GM08714 (cell line): Measurements from ENCODE around the gene DGLUCY.
"Not testable (repeated sequence)": the region's sequence is repeated elsewhere in the genome, so short reads cannot be mapped to it uniquely, and the experiment has no call there.

Source experiments
- H3K4me3 ChIP-seq: fragments of 200-500 bp; sonication (Bioruptor generic); 2 replicates; pipeline ENCODE4 v1.5.1; 2014; ENCODE audit warnings: mild to moderate bottlenecking, low read length, inconsistent platforms
- ZNF274 ChIP-seq: IDR thresholded peaks from 2 replicates; pipeline ENCODE4 v1.6.1; 2012; ENCODE audit warnings: mild to moderate bottlenecking, low read depth, low read length

DGLUCY gene

GRCh38 chr14:91159182-91159581 lies 45.3 kb downstream of the DGLUCY start:
- TF ChIP-seq ZNF274: no peak
- H3K4me3 ChIP-seq: no peak overlapping the region

DNA sequence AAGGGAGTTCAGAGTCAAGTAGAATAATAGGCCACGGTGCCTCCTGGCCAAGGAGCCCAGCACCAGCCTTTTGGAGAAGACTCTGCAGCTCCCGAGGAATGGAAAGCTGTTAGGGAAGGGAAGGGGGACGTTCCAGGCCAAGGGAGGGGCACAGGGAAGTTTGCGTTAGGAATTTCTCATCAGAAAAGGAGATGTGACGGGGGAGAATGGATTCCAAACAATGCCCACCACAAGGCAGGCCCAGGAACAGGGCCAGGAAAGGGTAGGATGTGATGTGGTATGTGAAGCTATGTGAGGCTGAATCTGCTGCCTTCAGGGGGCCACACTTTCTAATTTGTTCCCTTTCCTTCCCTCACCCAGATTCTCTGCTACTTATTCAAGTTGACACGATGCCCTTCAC lies 46.0 kb downstream of the DGLUCY start:
- TF ChIP-seq ZNF274: no peak
- no peak overlapping the region for H3K4me3 ChIP-seq

DNA sequence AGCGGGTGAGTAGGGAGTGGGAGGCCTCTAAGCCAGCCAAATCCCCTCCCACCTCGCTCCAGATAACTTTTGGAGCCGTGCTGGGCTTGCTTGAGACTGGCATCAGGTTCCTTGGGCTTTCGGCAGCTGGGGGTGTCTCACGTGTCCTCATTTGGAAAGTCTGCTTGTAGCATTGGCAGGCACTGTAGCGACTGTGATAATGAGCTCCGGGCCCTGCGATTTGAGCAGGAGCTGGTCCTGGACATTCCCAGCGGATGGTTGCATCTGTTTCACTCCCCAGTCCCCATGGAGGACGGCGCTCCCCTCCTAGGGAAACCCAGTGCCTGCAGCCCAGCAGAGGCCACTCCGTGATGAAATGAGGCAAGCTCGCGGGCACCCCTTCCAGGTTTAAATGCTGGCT lies 49.4 kb downstream of the DGLUCY start:
- TF ChIP-seq ZNF274: no peak
- H3K4me3 ChIP-seq: no peak overlapping the region

DNA sequence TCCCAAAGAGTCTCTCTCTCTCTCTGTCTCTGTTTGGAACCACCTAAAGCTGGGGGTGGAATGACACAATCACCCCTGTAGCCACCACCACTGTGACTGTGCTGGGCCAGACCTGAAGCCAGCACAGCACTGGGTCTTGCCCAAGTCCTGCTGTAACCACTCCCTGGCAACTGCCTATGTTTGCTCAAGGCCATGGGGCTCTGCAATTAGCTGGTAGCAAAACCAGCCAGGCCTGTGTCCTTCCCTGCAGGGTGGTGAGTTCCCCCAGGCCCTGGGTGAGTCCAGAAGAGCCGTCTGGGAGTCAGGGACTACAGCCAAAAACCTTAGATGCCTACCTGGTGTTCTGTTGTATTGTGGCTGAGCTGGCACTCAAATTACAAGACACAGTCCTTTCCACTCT lies 50.8 kb downstream of the DGLUCY start:
- H3K4me3 ChIP-seq: no peak overlapping the region
- TF ChIP-seq ZNF274: no peak

GRCh38 chr14:91167380-91167770 lies 53.5 kb downstream of the DGLUCY start:
- no peak overlapping the region for H3K4me3 ChIP-seq
- no peak for TF ChIP-seq ZNF274

DNA sequence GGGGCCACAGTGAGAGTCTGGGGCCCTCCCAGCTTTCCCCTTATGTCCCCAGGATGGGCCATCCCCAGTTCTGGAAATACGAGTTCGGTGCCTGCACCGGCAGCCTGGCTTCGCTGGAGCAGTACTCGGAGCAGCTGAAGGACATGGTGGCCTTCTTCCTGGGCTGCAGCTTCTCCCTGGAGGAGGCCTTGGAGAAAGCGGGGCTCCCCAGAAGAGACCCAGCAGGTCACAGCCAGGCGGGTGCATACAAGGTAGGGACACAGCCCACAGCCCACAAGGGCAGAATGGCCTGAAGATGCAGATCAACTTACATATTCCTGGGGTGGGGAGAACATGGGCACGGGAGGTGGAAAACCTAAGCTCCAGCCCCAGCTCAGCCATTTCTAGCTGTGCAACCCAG lies 56.1 kb downstream of the DGLUCY start:
- no peak for TF ChIP-seq ZNF274
- no peak overlapping the region for H3K4me3 ChIP-seq

DNA sequence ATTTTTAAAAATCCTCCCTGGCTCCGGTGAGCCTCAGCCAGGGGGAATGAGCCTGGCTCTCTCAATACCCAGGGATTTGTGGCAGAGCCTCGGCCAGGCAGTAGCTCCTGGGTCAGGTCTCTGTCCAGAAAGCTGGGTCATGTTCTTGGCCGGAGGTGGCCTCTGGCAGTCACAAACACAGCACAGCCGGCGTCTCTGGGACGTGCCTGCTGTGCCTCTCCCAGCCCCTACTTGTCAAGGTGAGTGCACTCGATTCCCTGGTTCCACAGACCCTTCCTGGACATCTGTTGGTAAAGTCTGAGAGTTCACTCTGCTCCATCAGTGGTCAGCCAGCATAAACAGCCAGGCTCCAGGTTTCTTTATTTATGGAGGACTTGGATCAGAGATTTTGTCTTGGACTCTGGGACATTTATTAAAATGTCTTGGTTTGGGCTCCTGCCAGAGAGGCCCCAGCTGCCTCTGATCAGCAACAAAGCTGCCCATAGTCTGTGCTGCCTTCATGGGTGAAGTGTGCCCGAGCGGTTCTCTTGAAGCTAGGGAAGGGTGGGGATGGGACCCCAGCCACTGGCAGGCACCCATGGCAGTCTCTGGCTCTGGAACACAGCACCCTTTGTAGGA lies 56.7 kb downstream of the DGLUCY start:
- H3K4me3 ChIP-seq: no peak overlapping the region
- TF ChIP-seq ZNF274: no peak

GRCh38 chr14:91171291-91171690 lies 57.4 kb downstream of the DGLUCY start:
- TF ChIP-seq ZNF274: no peak
- H3K4me3 ChIP-seq: no peak overlapping the region

- no peak overlapping the region for H3K4me3 ChIP-seq
- no peak for TF ChIP-seq ZNF274
Observed at GRCh38 chr14:91173221-91173670, 59.4 kb downstream of the DGLUCY start.

DNA sequence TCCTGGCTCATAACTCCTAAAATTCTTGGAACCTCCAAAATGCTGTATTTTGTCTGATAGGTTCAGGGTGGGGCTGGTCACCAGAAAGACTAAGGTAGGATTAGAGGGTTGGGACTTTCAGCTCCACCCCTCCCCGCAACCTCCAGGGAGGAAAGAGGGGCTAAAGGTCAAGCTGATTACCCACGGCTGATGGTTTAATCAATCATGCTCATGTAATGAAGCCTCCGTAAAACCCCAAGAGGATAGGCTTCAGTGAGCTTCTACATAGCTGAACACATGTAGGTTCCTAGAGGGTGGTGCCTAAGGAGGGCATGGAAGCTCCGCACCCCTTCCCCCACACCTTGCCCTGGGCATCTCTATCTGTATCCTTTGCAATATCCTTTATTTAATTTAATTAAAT lies 60.0 kb downstream of the DGLUCY start:
- no peak overlapping the region for H3K4me3 ChIP-seq
- TF ChIP-seq ZNF274: no peak

GRCh38 chr14:91175291-91176201 lies 61.7 kb downstream of the DGLUCY start:
- no peak overlapping the region for H3K4me3 ChIP-seq
- no peak for TF ChIP-seq ZNF274

DNA sequence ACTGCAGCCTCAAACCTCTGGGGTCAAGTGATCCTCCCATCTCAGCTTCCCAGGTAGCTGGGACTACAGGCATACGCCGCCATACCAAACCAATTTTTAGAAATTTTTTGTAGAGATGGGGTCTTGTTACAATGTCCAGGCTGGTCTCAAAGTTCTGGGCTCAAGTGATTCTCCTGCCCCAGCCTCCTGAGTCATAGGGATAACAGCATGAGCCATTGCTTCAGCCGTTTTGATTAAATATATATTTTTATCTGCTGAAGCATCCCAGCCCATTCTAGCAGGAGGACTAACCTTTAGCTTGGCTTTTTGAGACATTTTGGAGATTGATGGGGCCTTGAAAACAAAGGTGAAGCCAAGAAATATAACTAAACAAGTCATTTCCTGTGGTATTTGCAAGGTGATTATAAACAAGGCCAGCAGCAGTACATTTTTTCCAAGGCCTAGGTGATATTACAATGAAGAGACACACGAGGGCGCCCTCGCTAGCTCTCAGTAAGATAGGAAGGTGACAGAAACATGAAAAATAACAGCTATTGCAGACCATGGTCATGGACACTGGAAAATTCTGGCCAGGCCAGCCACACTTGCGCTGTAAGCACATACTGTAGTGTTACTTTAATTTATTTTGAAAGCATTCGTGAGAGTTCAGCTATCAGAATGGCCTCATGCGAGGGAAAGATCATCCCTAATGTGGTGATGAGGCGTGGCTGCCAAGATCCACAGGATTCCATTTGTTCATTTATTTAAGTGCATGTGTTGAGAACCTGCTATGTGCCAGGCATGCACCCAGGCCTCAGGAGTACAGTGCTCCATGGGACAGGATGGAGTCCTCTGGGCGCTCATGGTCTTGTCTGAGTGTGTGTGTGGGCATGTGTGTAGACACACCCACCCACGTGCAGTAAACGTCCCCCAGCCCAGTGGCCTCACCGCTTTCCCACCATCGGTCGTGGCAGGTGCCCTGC lies 63.5 kb downstream of the DGLUCY start:
- no peak overlapping the region for H3K4me3 ChIP-seq
- TF ChIP-seq ZNF274: no peak

- H3K4me3 ChIP-seq: no peak overlapping the region
- TF ChIP-seq ZNF274: no peak
Observed at GRCh38 chr14:91180611-91181010, 66.7 kb downstream of the DGLUCY start.

DNA sequence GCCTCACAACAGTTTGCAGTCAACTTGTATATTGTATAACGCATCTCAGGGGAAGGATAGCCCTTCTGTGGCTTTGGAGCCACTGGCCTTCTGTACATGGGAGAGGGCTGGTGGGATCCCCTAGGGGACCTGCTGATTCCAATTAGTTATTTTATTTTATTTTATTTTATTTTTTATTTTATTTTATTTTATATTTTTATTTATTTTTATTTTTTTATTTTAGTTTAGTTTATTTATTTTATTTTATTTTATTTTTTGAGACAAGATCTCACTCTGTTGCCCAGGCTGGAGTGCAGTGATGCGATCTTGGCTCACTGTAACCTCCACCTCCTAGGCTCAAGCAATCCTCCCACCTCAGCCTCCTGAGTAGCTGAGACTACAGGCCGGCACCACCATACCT lies 68.9 kb downstream of the DGLUCY start:
- not testable (repeated sequence) for H3K4me3 ChIP-seq

DNA sequence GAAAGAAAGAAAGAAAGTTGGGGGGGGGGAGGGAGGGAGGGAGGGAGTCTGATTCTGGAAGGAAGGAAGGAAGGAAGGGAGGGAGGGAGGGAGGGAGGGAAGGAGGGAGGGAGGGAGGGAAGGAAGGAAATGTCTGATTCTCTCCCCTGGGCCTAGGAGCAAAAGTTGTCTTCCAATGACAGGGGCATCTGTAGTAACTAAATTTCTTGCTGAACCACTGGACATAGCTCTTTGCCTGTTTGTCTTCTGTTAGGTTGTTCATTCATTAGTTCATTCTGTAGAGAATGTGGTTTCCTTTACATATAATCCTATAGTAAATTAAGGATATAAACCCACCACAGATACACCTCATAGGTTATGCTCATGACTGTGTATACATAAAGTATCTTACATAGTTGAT lies 70.7 kb downstream of the DGLUCY start:
- no peak for TF ChIP-seq ZNF274
- no peak overlapping the region for H3K4me3 ChIP-seq
